ENCODE results near the gene GAS2L3. TPM values are rescaled to one million over a fixed set of nuclear protein-coding genes. Genes with fewer than 3 reads are reported as not detected.

GAS2L3 gene
- total RNA-seq, 1 experiment from 2014 or later: 11.7 TPM

GRCh38 chr12:100534625-100535227 is 38.8 kb upstream of the GAS2L3 start:
- no peaks in the 10 kb centered on the region for H3K23me2 ChIP-seq (ENCODE audit: insufficient read length, low read depth, low read length, poor library complexity, severe bottlenecking)
- H3K23ac ChIP-seq (ENCODE audit: insufficient read length, low read depth, low read length): no peak overlapping the region
- H2BK20ac ChIP-seq (ENCODE audit: low read depth, low read length, poor library complexity, severe bottlenecking): no peak overlapping the region
- H2AFZ ChIP-seq (ENCODE audit: low read length): no peak overlapping the region
- no peak overlapping the region for H2BK5ac ChIP-seq (ENCODE audit: insufficient read length, low read length)
- no peak overlapping the region for H3K14ac ChIP-seq (ENCODE audit: insufficient read depth, low read length)
- no peak overlapping the region for H3K27ac ChIP-seq (ENCODE audit: insufficient read length, low read depth, low read length)
- H2BK15ac ChIP-seq (ENCODE audit: low read depth, low read length): no peak overlapping the region
- no peak overlapping the region for H3K9ac ChIP-seq (ENCODE audit: extremely low read depth, insufficient read length, low read length)
- H2AK5ac ChIP-seq (ENCODE audit: insufficient read length, low read length): no peak overlapping the region
- H3K4me1 ChIP-seq (ENCODE audit: insufficient read depth, low read length): no peaks in the 10 kb centered on the region
- H3K27me3 Mint-ChIP-seq (ENCODE audit: low read depth): no peaks in the 10 kb centered on the region
- H3K18ac ChIP-seq (ENCODE audit: insufficient read length, low read depth, low read length): no peak overlapping the region
- no peaks in the 10 kb centered on the region for H3K9me3 ChIP-seq (ENCODE audit: control insufficient read depth, low read depth, low read length)
- H4K20me1 ChIP-seq (ENCODE audit: control insufficient read depth, insufficient read depth, insufficient read length): no peaks in the 10 kb centered on the region
- no peak for TF ChIP-seq CTCF (conservative IDR thresholded peaks at IDR 0.05)
- no peaks in the 10 kb centered on the region for H3K36me3 Mint-ChIP-seq (ENCODE audit: insufficient read depth in 1 of 3, low read depth in 3 of 3)
- no CpG with 5 or more reads among the region's 6 CpGs for WGBS (ENCODE audit: extremely low coverage, insufficient read length, low lambda C conversion rate)
- H3T11ph ChIP-seq (ENCODE audit: low read length): no peak overlapping the region
- DNase-seq: no peak
- no peak overlapping the region for H3K56ac ChIP-seq (ENCODE audit: insufficient read length, low read depth, low read length)
- no peaks in the 10 kb centered on the region for H3K27me3 ChIP-seq (ENCODE audit: insufficient read depth, low read length)
- no peak overlapping the region for H3K4ac ChIP-seq (ENCODE audit: low read depth, low read length)
- H4K5ac ChIP-seq (ENCODE audit: insufficient read length, low read depth, low read length): no peak overlapping the region
- no peak overlapping the region for H4K91ac ChIP-seq (ENCODE audit: insufficient read length, low read depth, low read length)
- no peak overlapping the region for H2BK120ac ChIP-seq (ENCODE audit: low read depth, low read length, poor library complexity, severe bottlenecking)
- H3K4me3 Mint-ChIP-seq: no peak overlapping the region
- no peaks in the 10 kb centered on the region for H3K79me1 ChIP-seq (ENCODE audit: insufficient read depth, low read depth, low read length, poor library complexity, severe bottlenecking)
- H2BK12ac ChIP-seq (ENCODE audit: insufficient read length, low read depth, low read length): no peak overlapping the region
- no peaks in the 10 kb centered on the region for H3K9me3 Mint-ChIP-seq
- no peak overlapping the region for H4K8ac ChIP-seq (replicated peaks; ENCODE audit: insufficient read length, low read depth, low read length)
- H3K27ac Mint-ChIP-seq: no peak overlapping the region
- peaks cover 0 to 3% of the 10 kb centered on the region in 2 experiments; a peak in 1 of 4 replicates for H3K4me1 Mint-ChIP-seq
- no peaks in the 10 kb centered on the region for H3K79me2 ChIP-seq (ENCODE audit: insufficient read depth, low read length)
- no peak overlapping the region for H3K4me2 ChIP-seq (ENCODE audit: insufficient read depth, insufficient read length, low read length)

All from H9 (cell line).